ENCODE data around the gene PLCB1. TPM values are rescaled to one million over a fixed set of nuclear protein-coding genes. Genes with fewer than 3 reads are reported as not detected.
"Not testable (repeated sequence)": the region's sequence is repeated elsewhere in the genome, so short reads cannot be mapped to it uniquely, and the experiment has no call there.

The PLCB1 gene
- total RNA-seq, 1 donor = 35.4 TPM

GRCh38 chr20:8812817-8813216 is 680.8 kb downstream of the PLCB1 start:
- DNase-seq (ENCODE audit: low read depth) = no peak
- no peak overlapping the region for H3K4me3 ChIP-seq (ENCODE audit: low read depth, low read length)
- no peak for TF ChIP-seq CTCF (IDR thresholded peaks at IDR 0.05; ENCODE audit: insufficient read depth, low read depth, low read length)

- DNase-seq (ENCODE audit: low read depth) = no peak
- TF ChIP-seq CTCF (IDR thresholded peaks at IDR 0.05; ENCODE audit: insufficient read depth, low read depth, low read length) = no peak
- H3K4me3 ChIP-seq (ENCODE audit: low read depth, low read length) = no peak overlapping the region
Measured at GRCh38 chr20:8815208-8815607, 683.1 kb downstream of the PLCB1 start.

GRCh38 chr20:8829256-8829655 is 697.2 kb downstream of the PLCB1 start:
- no peak for DNase-seq (ENCODE audit: low read depth)
- peak; percentile 34 for TF ChIP-seq CTCF (IDR thresholded peaks at IDR 0.05; ENCODE audit: insufficient read depth, low read depth, low read length)
- H3K4me3 ChIP-seq (ENCODE audit: low read depth, low read length) = no peak overlapping the region

- not testable (repeated sequence) for DNase-seq (ENCODE audit: low read depth)
Measured at GRCh38 chr20:8834294-8834693, 702.2 kb downstream of the PLCB1 start.

GRCh38 chr20:8834851-8835250 is 702.8 kb downstream of the PLCB1 start:
- no peak overlapping the region for H3K4me3 ChIP-seq (ENCODE audit: low read depth, low read length)
- no peak for DNase-seq (ENCODE audit: low read depth)
- no peak for TF ChIP-seq CTCF (IDR thresholded peaks at IDR 0.05; ENCODE audit: insufficient read depth, low read depth, low read length)

More at GRCh38 chr20:8834294-8834693, 702.2 kb downstream of the PLCB1 start:
- H3K4me3 ChIP-seq (ENCODE audit: low read depth, low read length) = not testable (repeated sequence)

- no peak overlapping the region for H3K4me3 ChIP-seq (ENCODE audit: low read depth, low read length)
- DNase-seq (ENCODE audit: low read depth) = peak; percentile 65
- no peak for TF ChIP-seq CTCF (IDR thresholded peaks at IDR 0.05; ENCODE audit: insufficient read depth, low read depth, low read length)
Measured at GRCh38 chr20:8837396-8837795, 705.3 kb downstream of the PLCB1 start.

GRCh38 chr20:8842525-8842924 is 710.5 kb downstream of the PLCB1 start:
- no peak overlapping the region for H3K4me3 ChIP-seq (ENCODE audit: low read depth, low read length)
- no peak for DNase-seq (ENCODE audit: low read depth)
- no peak for TF ChIP-seq CTCF (IDR thresholded peaks at IDR 0.05; ENCODE audit: insufficient read depth, low read depth, low read length)

Measured in fibroblast of villous mesenchyme (primary cell).